Naive thymus-derived CD4-positive, alpha-beta T cell (primary cell): ENCODE data around the gene EXO1. TPM values are rescaled to one million over a fixed set of nuclear protein-coding genes. Genes with fewer than 3 reads are reported as not detected.

Experiments used
- ATAC-seq: fragments of 150-1000 bp; cut with Tn5 transposase; 2 replicates; pipeline ENCODE4 v1.10.0; 2021; ENCODE audit warnings: mild to moderate bottlenecking, moderate library complexity
- CTCF ChIA-PET: fragments of 350-600 bp; sonication (Branson Sonifier 250); formaldehyde crosslinking; loops from one replicate; lab custom pipeline; 2021; ENCODE audit warnings: antibody characterized with exemption; lab: Charles Lee
- POLR2A ChIA-PET: fragments of 350-600 bp; sonication (Branson Sonifier 250); formaldehyde crosslinking; loops from one replicate; lab custom pipeline; 2021; ENCODE audit warnings: antibody characterized with exemption, inconsistent platforms; lab: Charles Lee
- DNase-seq, 9 donors: peaks; one replicate each; pipeline versions ENCODE4 v3.0.0 to v3.0.0-alpha.2; 2020 to 2022; ENCODE audit warnings: mixed read lengths in 1 of 9
- H3K27ac ChIP-seq: one replicate; pipeline ENCODE4 v1.7.0; 2013; ENCODE audit warnings: mild to moderate bottlenecking, low read depth, low read length, moderate library complexity
- H3K27me3 ChIP-seq, 2 donors: one replicate each; pipeline ENCODE4 v1.7.0; 2013; ENCODE audit warnings: low read length in 2 of 2, mild to moderate bottlenecking in 2 of 2, moderate library complexity in 2 of 2; ENCODE audit not compliant: control insufficient read depth in 2 of 2, insufficient read depth in 2 of 2
- H3K36me3 ChIP-seq, 3 experiments: 1 replicate in 2 of 3; 2 replicates in 1 of 3; pipeline ENCODE4 v1.7.0; 2013; ENCODE audit warnings: low read length in 3 of 3, mild to moderate bottlenecking in 3 of 3, moderate library complexity in 1 of 3; ENCODE audit not compliant: insufficient read depth in 3 of 3, control insufficient read depth in 2 of 3
- H3K4me1 ChIP-seq, 2 donors: one replicate each; pipeline ENCODE4 v1.7.0; 2013; ENCODE audit warnings: low read length in 2 of 2, mild to moderate bottlenecking in 2 of 2, moderate library complexity in 1 of 2; ENCODE audit not compliant: control insufficient read depth in 2 of 2, insufficient read depth in 2 of 2
- H3K4me3 ChIP-seq: 2 replicates; pipeline ENCODE4 v1.7.0; 2013; ENCODE audit warnings: mild to moderate bottlenecking, low read length
- H3K9me3 ChIP-seq, 3 experiments: 1 replicate in 2 of 3; 2 replicates in 1 of 3; pipeline ENCODE4 v1.7.0; 2013; ENCODE audit warnings: low read length in 3 of 3; ENCODE audit not compliant: control insufficient read depth in 2 of 3
- H3K27ac Mint-ChIP-seq, 9 donors: one replicate each; pipeline ENCODE4 v1.8.0; 2020 to 2022; ENCODE audit warnings: mixed read lengths in 9 of 9, mild to moderate bottlenecking in 8 of 9, moderate library complexity in 5 of 9, inconsistent platforms in 2 of 9
- H3K27me3 Mint-ChIP-seq, 5 donors: one replicate each; pipeline ENCODE4 v1.8.0; 2021 to 2022; ENCODE audit warnings: mixed read lengths in 5 of 5, mild to moderate bottlenecking in 1 of 5
- H3K36me3 Mint-ChIP-seq, 5 donors: one replicate each; pipeline ENCODE4 v1.8.0; 2020 to 2022; ENCODE audit warnings: mixed read lengths in 5 of 5, mild to moderate bottlenecking in 3 of 5, inconsistent platforms in 1 of 5
- H3K4me1 Mint-ChIP-seq, 7 donors: one replicate each; pipeline ENCODE4 v1.8.0; 2020 to 2022; ENCODE audit warnings: mixed read lengths in 7 of 7, mild to moderate bottlenecking in 3 of 7, inconsistent platforms in 1 of 7
- H3K4me3 Mint-ChIP-seq, 10 donors: one replicate each; pipeline ENCODE4 v1.8.0; 2020 to 2022; ENCODE audit warnings: mild to moderate bottlenecking in 10 of 10, mixed read lengths in 10 of 10, moderate library complexity in 6 of 10, inconsistent platforms in 2 of 10
- H3K9me3 Mint-ChIP-seq, 11 donors: one replicate each; pipeline ENCODE4 v1.8.0; 2020 to 2022; ENCODE audit warnings: mixed read lengths in 11 of 11, mild to moderate bottlenecking in 4 of 11, inconsistent platforms in 1 of 11, moderate library complexity in 1 of 11
- intact Hi-C, 2 donors: fragments of 100-400 bp; cut with micrococcal nuclease; formaldehyde crosslinking; loops; one replicate each; pipeline ENCODE4 v1.15.1; 2023
- polyA plus RNA-seq, 2 donors: library from polyadenylated mRNA; unstranded; fragments of 300-500 nt; fragmentation: Illumina TruSeq; gene quantifications; one replicate each; pipeline ENCODE4 v1.2.3, GENCODE V29; 2021
- total RNA-seq, 6 experiments: library from RNA in 5 of 6; stranded (reverse) in 5 of 6; gene quantifications; 1 replicate in 5 of 6; 2 replicates in 1 of 6; pipeline ENCODE4 v1.2.3 and lab custom pipeline; 2021 to 2026

Gene EXO1
- total and polyA plus RNA-seq, 7 experiments from 2014 or later: 0.11 to 29.8 (median 1.0) TPM; not detected in 2

GRCh38 chr1:241902391-241903065, 54.5 kb downstream of the EXO1 start:
- intact Hi-C loops: no loop called here
- Mint-ChIP-seq H3K27me3 (no peaks in the 10 kb centered on the region), H3K27ac (no peak overlapping the region), H3K36me3 (peaks cover 0 to 7% (median 0%) of the 10 kb centered on the region in 5 donors), H3K4me3 (no peak overlapping the region), H3K4me1 (no peaks in the 10 kb centered on the region), H3K9me3 (no peaks in the 10 kb centered on the region)
- Histone ChIP-seq H3K27ac (no peak overlapping the region), H3K36me3 (no peaks in the 10 kb centered on the region), H3K9me3 (no peaks in the 10 kb centered on the region), H3K27me3 (no peaks in the 10 kb centered on the region), H3K4me3 (no peak overlapping the region), H3K4me1 (no peaks in the 10 kb centered on the region)
- CTCF ChIA-PET: interaction anchor here (0.7 kb wide), 1 partner anchor 110 kb away, joined by 3 read pairs; no protein-coding TSS in a partner anchor
- DNase-seq (no peak), ATAC-seq (no peak)
- POLR2A ChIA-PET: no interaction called here

DNA sequence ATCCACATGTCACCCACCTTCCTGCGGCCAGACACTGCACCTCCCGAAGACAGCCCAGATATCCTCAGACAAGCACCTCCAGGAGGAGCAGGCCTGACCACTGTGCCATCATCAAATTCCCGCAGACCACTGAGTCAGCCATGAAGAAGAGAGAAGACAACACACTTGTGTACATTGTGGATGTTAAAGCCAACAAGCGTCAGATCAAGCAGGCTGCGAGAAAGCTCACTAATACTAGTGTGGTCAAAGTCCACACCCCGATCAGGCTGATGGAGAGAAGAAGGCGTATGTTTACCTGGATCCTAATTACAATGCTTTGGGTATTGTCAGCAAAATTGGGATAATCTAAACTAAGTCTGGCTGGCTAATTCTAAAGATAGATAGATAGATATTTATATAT, 68.2 kb downstream of the EXO1 start:
- no peaks in the 10 kb centered on the region for H3K9me3 ChIP-seq
- H3K27ac ChIP-seq: no peak overlapping the region
- H3K4me3 ChIP-seq: no peak overlapping the region
- Mint-ChIP-seq H3K36me3 (no peaks in the 10 kb centered on the region), H3K27ac (no peak overlapping the region), H3K4me3 (no peak overlapping the region), H3K9me3 (no peaks in the 10 kb centered on the region), H3K4me1 (no peaks in the 10 kb centered on the region), H3K27me3 (peaks cover 0 to 3% (median 0%) of the 10 kb centered on the region in 5 donors)
- ChIA-PET CTCF (no interaction called here), POLR2A (no interaction called here)
- no peaks in the 10 kb centered on the region for H3K27me3 ChIP-seq
- no peak for ATAC-seq
- H3K4me1 ChIP-seq: no peaks in the 10 kb centered on the region
- intact Hi-C loops: no loop called here
- no peak for DNase-seq
- no peaks in the 10 kb centered on the region for H3K36me3 ChIP-seq

- intact Hi-C loops: no loop called here
- peaks cover 0 to 3% (median 0%) of the 10 kb centered on the region in 5 donors for H3K27me3 Mint-ChIP-seq
- no peak overlapping the region for H3K4me3 ChIP-seq
- H3K27me3 ChIP-seq: no peaks in the 10 kb centered on the region
- no peaks in the 10 kb centered on the region for H3K36me3 Mint-ChIP-seq
- H3K4me1 ChIP-seq: no peaks in the 10 kb centered on the region
- DNase-seq: no peak
- no peak overlapping the region for H3K27ac Mint-ChIP-seq
- CTCF ChIA-PET: no interaction called here
- H3K27ac ChIP-seq: no peak overlapping the region
- H3K9me3 ChIP-seq: no peaks in the 10 kb centered on the region
- ATAC-seq: no peak
- H3K4me3 Mint-ChIP-seq: no peak overlapping the region
- POLR2A ChIA-PET: no interaction called here
- no peaks in the 10 kb centered on the region for H3K4me1 Mint-ChIP-seq
- H3K9me3 Mint-ChIP-seq: no peaks in the 10 kb centered on the region
- no peaks in the 10 kb centered on the region for H3K36me3 ChIP-seq
These were observed 69.5 kb downstream of the EXO1 start for GRCh38 chr1:241917487-241917886.

GRCh38 chr1:241918879-241919278, 70.9 kb downstream of the EXO1 start:
- peak overlapping the region in 1 of 9 donors; percentile 53 for H3K27ac Mint-ChIP-seq
- H3K36me3 Mint-ChIP-seq: no peaks in the 10 kb centered on the region
- Histone ChIP-seq H3K4me1 (no peaks in the 10 kb centered on the region), H3K27ac (no peak overlapping the region), H3K9me3 (no peaks in the 10 kb centered on the region), H3K4me3 (no peak overlapping the region), H3K27me3 (no peaks in the 10 kb centered on the region), H3K36me3 (no peaks in the 10 kb centered on the region)
- peaks cover 0 to 3% (median 0%) of the 10 kb centered on the region in 5 donors for H3K27me3 Mint-ChIP-seq
- intact Hi-C loops: no loop called here
- ChIA-PET CTCF (no interaction called here), POLR2A (no interaction called here)
- ATAC-seq: no peak
- DNase-seq: no peak
- no peaks in the 10 kb centered on the region for H3K4me1 Mint-ChIP-seq
- H3K9me3 Mint-ChIP-seq: no peaks in the 10 kb centered on the region
- peak overlapping the region in 1 of 10 donors; percentile 25 for H3K4me3 Mint-ChIP-seq

DNA sequence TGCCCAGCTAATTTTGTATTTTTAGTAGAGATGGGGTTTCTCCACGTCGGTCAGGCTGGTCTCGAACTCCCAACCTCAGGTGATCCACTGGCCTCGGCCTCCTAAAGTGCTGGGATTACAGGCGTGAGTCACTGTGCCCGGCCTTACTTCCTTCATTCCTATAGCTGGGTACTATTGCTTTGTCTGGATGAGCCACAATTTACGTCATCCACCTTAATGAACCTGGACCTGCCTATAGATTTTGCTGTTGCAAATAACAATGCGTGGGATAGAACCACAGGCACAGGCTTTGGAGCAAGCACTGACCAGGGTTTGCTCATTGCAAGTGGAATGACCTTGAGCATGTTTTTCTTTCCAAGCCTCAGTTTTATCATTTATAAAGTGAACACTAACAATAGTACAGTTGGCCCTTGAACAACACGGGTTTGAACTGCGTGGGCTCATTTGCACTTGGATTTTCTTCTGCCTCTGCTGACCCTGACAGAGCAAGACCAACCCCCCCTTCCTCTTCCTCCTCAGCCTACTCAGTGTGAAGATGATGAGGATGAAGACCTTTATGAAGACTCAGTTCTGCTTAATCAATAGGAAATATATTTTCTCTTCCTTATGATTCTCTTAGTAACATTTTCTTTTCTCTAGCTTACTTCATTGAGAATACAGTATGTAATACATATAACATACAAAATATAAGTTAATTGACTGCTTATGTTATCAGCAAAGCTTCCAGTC, 76.2 kb downstream of the EXO1 start:
- no peaks in the 10 kb centered on the region for H3K36me3 Mint-ChIP-seq
- Histone ChIP-seq H3K36me3 (no peaks in the 10 kb centered on the region), H3K27me3 (no peaks in the 10 kb centered on the region), H3K9me3 (no peaks in the 10 kb centered on the region), H3K27ac (no peak overlapping the region), H3K4me3 (no peak overlapping the region), H3K4me1 (no peaks in the 10 kb centered on the region)
- peaks cover 0 to 5% (median 0%) of the 10 kb centered on the region in 5 donors for H3K27me3 Mint-ChIP-seq
- no peak overlapping the region for H3K27ac Mint-ChIP-seq
- intact Hi-C loops: no loop called here
- ChIA-PET CTCF (no interaction called here), POLR2A (no interaction called here)
- H3K4me1 Mint-ChIP-seq: no peaks in the 10 kb centered on the region
- ATAC-seq (no peak), DNase-seq (no peak)
- no peaks in the 10 kb centered on the region for H3K9me3 Mint-ChIP-seq
- no peak overlapping the region for H3K4me3 Mint-ChIP-seq

- ChIA-PET POLR2A (no interaction called here), CTCF (no interaction called here)
- Histone ChIP-seq H3K27ac (no peak overlapping the region), H3K4me1 (no peaks in the 10 kb centered on the region), H3K36me3 (no peaks in the 10 kb centered on the region), H3K9me3 (no peaks in the 10 kb centered on the region), H3K4me3 (no peak overlapping the region), H3K27me3 (no peaks in the 10 kb centered on the region)
- DNase-seq: no peak
- Mint-ChIP-seq H3K4me3 (no peak overlapping the region), H3K27ac (no peak overlapping the region), H3K36me3 (no peaks in the 10 kb centered on the region), H3K4me1 (no peaks in the 10 kb centered on the region), H3K27me3 (peaks cover 0 to 7% (median 0%) of the 10 kb centered on the region in 5 donors), H3K9me3 (no peaks in the 10 kb centered on the region)
- no peak for ATAC-seq
- intact Hi-C loops: no loop called here
These were observed 78.1 kb downstream of the EXO1 start for GRCh38 chr1:241926141-241926540.

- no peak overlapping the region for H3K27ac Mint-ChIP-seq
- peaks cover 0 to 7% (median 0%) of the 10 kb centered on the region in 5 donors for H3K27me3 Mint-ChIP-seq
- H3K9me3 ChIP-seq: no peaks in the 10 kb centered on the region
- H3K27me3 ChIP-seq: no peaks in the 10 kb centered on the region
- no peak overlapping the region for H3K4me3 ChIP-seq
- H3K36me3 ChIP-seq: no peaks in the 10 kb centered on the region
- H3K27ac ChIP-seq: no peak overlapping the region
- no peak overlapping the region for H3K4me3 Mint-ChIP-seq
- H3K36me3 Mint-ChIP-seq: no peaks in the 10 kb centered on the region
- ATAC-seq (no peak), DNase-seq (no peak)
- H3K4me1 Mint-ChIP-seq: no peaks in the 10 kb centered on the region
- CTCF ChIA-PET: no interaction called here
- intact Hi-C loops: no loop called here
- H3K4me1 ChIP-seq: no peaks in the 10 kb centered on the region
- POLR2A ChIA-PET: no interaction called here
- H3K9me3 Mint-ChIP-seq: no peaks in the 10 kb centered on the region
These were observed 79.3 kb downstream of the EXO1 start for GRCh38 chr1:241927321-241927720.
